ENCODE measurements around the gene PPT2. TPM values are rescaled to one million over a fixed set of nuclear protein-coding genes. Genes with fewer than 3 reads are reported as not detected.

Gene PPT2, protein sequence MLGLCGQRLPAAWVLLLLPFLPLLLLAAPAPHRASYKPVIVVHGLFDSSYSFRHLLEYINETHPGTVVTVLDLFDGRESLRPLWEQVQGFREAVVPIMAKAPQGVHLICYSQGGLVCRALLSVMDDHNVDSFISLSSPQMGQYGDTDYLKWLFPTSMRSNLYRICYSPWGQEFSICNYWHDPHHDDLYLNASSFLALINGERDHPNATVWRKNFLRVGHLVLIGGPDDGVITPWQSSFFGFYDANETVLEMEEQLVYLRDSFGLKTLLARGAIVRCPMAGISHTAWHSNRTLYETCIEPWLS
- total RNA-seq (2014; rRNA removed; shearing (Covaris generic)) = 12.5 and 20.6 TPM in 2 replicates
- 8.9 and 10.1 TPM in 2 replicates for polyA plus RNA-seq (2016; fragmentation: Nextera tagmentation; extraction: Ambion mirVana)
- long read RNA-seq, partial matches to known transcripts = 0 of 5 reads
- long read RNA-seq, other reads (novel, unspliced or antisense) = 2 of 5 reads

DNA sequence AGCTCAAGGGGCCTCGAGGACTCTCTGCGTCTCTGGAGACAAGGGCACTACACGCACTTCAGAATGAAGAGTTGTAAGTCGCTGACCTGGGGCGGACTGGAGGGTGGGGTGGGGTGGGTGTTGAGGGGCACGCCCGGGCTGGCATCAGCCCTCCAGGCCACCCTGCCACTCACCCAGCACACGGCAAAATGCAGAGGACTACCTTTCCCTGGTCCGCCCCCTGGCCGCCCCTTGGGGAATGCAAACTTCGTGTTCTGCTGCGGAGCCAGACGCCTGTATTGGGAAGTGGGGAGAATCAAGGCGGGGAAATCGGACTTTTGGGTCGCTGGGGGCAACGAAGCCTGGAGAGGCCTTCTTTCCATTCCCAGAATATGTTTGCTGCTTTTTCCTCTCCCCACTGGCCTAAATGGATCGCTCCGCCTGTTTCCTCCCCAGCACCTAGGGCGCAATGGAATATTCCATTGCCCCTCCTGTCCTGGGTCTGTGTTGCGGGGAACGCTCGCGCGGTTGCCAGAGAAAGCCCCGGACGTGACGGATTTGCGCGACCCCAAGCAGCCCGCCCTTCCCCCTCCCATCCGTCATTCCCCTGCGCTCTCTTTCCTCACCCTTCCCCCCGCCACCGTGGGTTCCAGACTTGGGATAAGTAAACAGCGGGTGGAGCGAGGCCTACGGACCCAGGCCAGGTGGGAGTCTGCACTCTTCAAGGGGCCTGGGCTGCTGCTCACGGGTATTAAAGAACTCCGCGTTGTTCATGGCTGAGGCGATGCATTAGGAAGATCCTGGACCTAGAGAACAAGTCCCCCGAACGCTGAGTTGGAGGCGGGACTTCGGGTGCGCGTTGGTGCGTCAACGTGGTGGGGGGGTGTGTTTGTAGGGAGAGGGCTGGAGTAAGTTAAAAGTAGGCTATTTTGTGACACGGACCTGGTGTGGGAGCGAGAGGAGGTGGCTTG is at the start of gene PPT2:
Gene PPT2, plus strand, starts transcription at position 578 of the 950 bp plus-strand sequence. CDS start 454 bp downstream, outside the sequence.
- Histone ChIP-seq H3K4me2 (peak within 1 kb of the TSS; percentile 100), H4K20me1 (replicated peaks; ENCODE audit: insufficient read depth) (0 out of 2 replicates have a peak, but pooled peaks cover 8% of the 10 kb centered on the region), H3K4me1 (ENCODE audit: insufficient read depth) (peaks cover 28% of the 10 kb centered on the region), H3K9me2 (ENCODE audit: insufficient read depth) (no peaks in the 10 kb centered on the region), H3K36me3 (ENCODE audit: insufficient read depth) (peaks cover 10% of the 10 kb centered on the region), H3K27ac (ENCODE audit: low read depth) (peak within 1 kb of the TSS; percentile 79), H3K79me2 (replicated peaks; ENCODE audit: insufficient read depth) (no peaks in the 10 kb centered on the region), H3F3A (replicated peaks; ENCODE audit: low read depth) (peaks cover 9% of the 10 kb centered on the region), H3K4me3 (peak within 1 kb of the TSS; percentile 100), H3K27me3 (ENCODE audit: insufficient read depth) (peaks cover 44% of the 10 kb centered on the region), H2AFZ (peak within 1 kb of the TSS; percentile 100)
- DNase-seq (ENCODE audit: low spot score) (peak; percentile 96), ATAC-seq (peak; percentile 41)
- H3K9me3 Mint-ChIP-seq = no peaks in the 10 kb centered on the region; the same call in 1 of the 3 replicates
- peaks cover 43% of the 10 kb centered on the region for H3K27me3 Mint-ChIP-seq (ENCODE audit: insufficient read depth, low read depth, poor library complexity)
- peaks cover 42% of the 10 kb centered on the region for H3K4me1 Mint-ChIP-seq
- H3K36me3 Mint-ChIP-seq (ENCODE audit: low read depth) = peaks cover 26% of the 10 kb centered on the region
- peak within 1 kb of the TSS; percentile 96 for H3K27ac Mint-ChIP-seq
- H3K4me3 Mint-ChIP-seq = peak within 1 kb of the TSS; percentile 94
- TF ChIP-seq ZNF331 (CRISPR knock-in tag; IDR thresholded peaks at IDR 0.05; ENCODE audit: low read depth) (0 out of 2 replicates have a peak, but pooled peaks have one; percentile 6), EZH2 (IDR thresholded peaks at IDR 0.05; ENCODE audit: low read depth, unreplicated experiment) (no peak), CREB1 (CRISPR knock-in tag; IDR thresholded peaks at IDR 0.05; ENCODE audit: low read depth) (peak; percentile 97), POLR2AphosphoS5 (IDR thresholded peaks at IDR 0.05; ENCODE audit: low read depth) (peak; percentile 36; the same call in 1 of the 2 replicates), JUNB (IDR thresholded peaks at IDR 0.05; ENCODE audit: unreplicated experiment) (no peak), ZNF114 (CRISPR knock-in tag; IDR thresholded peaks at IDR 0.05) (no peak), ZNF462 (CRISPR knock-in tag; IDR thresholded peaks at IDR 0.05) (no peak)
- TF ChIP-seq, protein P1, sequence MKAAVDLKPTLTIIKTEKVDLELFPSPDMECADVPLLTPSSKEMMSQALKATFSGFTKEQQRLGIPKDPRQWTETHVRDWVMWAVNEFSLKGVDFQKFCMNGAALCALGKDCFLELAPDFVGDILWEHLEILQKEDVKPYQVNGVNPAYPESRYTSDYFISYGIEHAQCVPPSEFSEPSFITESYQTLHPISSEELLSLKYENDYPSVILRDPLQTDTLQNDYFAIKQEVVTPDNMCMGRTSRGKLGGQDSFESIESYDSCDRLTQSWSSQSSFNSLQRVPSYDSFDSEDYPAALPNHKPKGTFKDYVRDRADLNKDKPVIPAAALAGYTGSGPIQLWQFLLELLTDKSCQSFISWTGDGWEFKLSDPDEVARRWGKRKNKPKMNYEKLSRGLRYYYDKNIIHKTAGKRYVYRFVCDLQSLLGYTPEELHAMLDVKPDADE (IDR thresholded peaks at IDR 0.05) = 0 out of 2 replicates have a peak, but pooled peaks have one; percentile 55
- TF ChIP-seq, protein P2, sequence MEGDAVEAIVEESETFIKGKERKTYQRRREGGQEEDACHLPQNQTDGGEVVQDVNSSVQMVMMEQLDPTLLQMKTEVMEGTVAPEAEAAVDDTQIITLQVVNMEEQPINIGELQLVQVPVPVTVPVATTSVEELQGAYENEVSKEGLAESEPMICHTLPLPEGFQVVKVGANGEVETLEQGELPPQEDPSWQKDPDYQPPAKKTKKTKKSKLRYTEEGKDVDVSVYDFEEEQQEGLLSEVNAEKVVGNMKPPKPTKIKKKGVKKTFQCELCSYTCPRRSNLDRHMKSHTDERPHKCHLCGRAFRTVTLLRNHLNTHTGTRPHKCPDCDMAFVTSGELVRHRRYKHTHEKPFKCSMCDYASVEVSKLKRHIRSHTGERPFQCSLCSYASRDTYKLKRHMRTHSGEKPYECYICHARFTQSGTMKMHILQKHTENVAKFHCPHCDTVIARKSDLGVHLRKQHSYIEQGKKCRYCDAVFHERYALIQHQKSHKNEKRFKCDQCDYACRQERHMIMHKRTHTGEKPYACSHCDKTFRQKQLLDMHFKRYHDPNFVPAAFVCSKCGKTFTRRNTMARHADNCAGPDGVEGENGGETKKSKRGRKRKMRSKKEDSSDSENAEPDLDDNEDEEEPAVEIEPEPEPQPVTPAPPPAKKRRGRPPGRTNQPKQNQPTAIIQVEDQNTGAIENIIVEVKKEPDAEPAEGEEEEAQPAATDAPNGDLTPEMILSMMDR (conservative IDR thresholded peaks at IDR 0.05; ENCODE audit: low read depth in 2 of 2) = peak in 1 of 2 experiments; percentile 9; a peak in 1 of 4 replicates
- TF ChIP-seq, protein P3, sequence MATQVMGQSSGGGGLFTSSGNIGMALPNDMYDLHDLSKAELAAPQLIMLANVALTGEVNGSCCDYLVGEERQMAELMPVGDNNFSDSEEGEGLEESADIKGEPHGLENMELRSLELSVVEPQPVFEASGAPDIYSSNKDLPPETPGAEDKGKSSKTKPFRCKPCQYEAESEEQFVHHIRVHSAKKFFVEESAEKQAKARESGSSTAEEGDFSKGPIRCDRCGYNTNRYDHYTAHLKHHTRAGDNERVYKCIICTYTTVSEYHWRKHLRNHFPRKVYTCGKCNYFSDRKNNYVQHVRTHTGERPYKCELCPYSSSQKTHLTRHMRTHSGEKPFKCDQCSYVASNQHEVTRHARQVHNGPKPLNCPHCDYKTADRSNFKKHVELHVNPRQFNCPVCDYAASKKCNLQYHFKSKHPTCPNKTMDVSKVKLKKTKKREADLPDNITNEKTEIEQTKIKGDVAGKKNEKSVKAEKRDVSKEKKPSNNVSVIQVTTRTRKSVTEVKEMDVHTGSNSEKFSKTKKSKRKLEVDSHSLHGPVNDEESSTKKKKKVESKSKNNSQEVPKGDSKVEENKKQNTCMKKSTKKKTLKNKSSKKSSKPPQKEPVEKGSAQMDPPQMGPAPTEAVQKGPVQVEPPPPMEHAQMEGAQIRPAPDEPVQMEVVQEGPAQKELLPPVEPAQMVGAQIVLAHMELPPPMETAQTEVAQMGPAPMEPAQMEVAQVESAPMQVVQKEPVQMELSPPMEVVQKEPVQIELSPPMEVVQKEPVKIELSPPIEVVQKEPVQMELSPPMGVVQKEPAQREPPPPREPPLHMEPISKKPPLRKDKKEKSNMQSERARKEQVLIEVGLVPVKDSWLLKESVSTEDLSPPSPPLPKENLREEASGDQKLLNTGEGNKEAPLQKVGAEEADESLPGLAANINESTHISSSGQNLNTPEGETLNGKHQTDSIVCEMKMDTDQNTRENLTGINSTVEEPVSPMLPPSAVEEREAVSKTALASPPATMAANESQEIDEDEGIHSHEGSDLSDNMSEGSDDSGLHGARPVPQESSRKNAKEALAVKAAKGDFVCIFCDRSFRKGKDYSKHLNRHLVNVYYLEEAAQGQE (IDR thresholded peaks at IDR 0.05; ENCODE audit: unreplicated experiment) = no peak

All from GM23338 (cell line).